Large intestine (tissue), 3 donors: ENCODE measurements around the gene COMTD1. TPM values are rescaled to one million over a fixed set of nuclear protein-coding genes. Genes with fewer than 3 reads are reported as not detected.

Experiments
- DNase-seq, 2 donors: peaks; one replicate each; pipeline versions ENCODE4 v3.0.0 to v3.0.0-alpha.2; 2013
- H3K27ac ChIP-seq: one replicate; pipeline ENCODE4 v1.5.1; 2013; ENCODE audit warnings: low read length
- H3K27me3 ChIP-seq: 2 replicates; pipeline ENCODE4 v1.6.1; 2013; ENCODE audit warnings: low read length; ENCODE audit not compliant: control insufficient read depth, insufficient read depth
- H3K36me3 ChIP-seq: 2 replicates; pipeline ENCODE4 v1.6.1; 2013; ENCODE audit warnings: low read length; ENCODE audit not compliant: control insufficient read depth, insufficient read depth
- H3K4me1 ChIP-seq: one replicate; pipeline ENCODE4 v1.6.1; 2013; ENCODE audit warnings: low read length; ENCODE audit not compliant: control insufficient read depth, insufficient read depth
- H3K4me3 ChIP-seq: one replicate; pipeline ENCODE4 v1.5.1; 2013; ENCODE audit warnings: low read length
- H3K9me3 ChIP-seq: one replicate; pipeline ENCODE4 v1.6.1; 2013; ENCODE audit warnings: mild to moderate bottlenecking, low read depth, low read length, moderate library complexity; ENCODE audit not compliant: control insufficient read depth
- WGBS: methylation state at CpG from one replicate; pipeline ENCODE4 v1.1.5; 2013; ENCODE audit warnings: low lambda C conversion rate; ENCODE audit not compliant: insufficient coverage; 5-methylcytosine and 5-hydroxymethylcytosine counted together
- polyA plus RNA-seq: library from polyadenylated mRNA; unstranded; fragments of 120-200 nt; gene quantifications from one replicate; pipeline ENCODE4 v1.2.1, GENCODE V29; 2013

The COMTD1 gene
- polyA plus RNA-seq, 1 donor, result 34.2 TPM

- Histone ChIP-seq H3K9me3 (peaks cover 3% of the 10 kb centered on the region), H3K27ac (peak overlapping the region; percentile 77), H3K27me3 (no peaks in the 10 kb centered on the region), H3K4me1 (peaks cover 35% of the 10 kb centered on the region), H3K36me3 (peaks cover 23% of the 10 kb centered on the region), H3K4me3 (peak overlapping the region; percentile 70)
- DNase-seq, result peak in 1 of 2 donors; percentile 58
- WGBS, result no CpG with 5 or more reads among the region's 62 CpGs
Observed at GRCh38 chr10:75234683-75235374, 928 bp downstream of the COMTD1 start.

DNA sequence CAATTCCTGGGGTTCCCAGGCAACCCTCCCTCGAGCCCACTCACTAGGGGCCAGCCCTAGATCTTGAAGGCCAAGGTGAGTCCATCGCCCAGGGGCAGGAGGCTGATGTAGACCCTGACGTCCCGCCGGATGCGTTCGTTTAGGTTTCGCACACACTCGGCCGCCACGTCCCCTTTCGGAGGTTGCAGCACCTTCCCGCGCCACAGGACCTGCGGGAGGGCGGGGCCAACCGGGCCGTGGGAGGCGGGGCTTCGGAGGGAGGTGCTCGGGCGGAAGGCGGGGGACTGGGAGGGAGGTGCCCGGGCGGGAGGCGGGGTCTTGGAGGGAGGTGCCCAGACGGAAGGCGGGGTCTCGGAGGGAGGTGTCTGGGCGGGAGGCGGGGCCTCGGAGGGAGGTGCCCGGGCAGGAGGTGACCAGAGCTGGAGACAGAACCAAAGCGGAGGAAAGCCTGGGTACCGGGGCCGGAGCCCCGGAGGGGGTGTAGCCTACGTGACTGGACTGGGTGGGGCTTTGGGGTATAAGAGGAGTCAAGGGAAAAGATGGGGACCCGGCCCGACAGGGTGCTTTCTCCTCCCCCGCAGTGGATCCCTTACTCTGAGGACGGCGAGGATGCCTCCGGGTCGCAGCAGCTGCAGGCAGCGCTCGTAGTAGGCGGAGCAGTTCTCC, 1.6 kb downstream of the COMTD1 start:
- WGBS, result no CpG with 5 or more reads among the region's 48 CpGs
- peak; percentile 94 to 95 for DNase-seq
- peaks cover 30% of the 10 kb centered on the region for H3K4me1 ChIP-seq
- H3K36me3 ChIP-seq, result peaks cover 24% of the 10 kb centered on the region
- H3K4me3 ChIP-seq, result peak overlapping the region; percentile 70
- H3K27ac ChIP-seq, result peak overlapping the region; percentile 77
- peaks cover 3% of the 10 kb centered on the region for H3K9me3 ChIP-seq
- no peaks in the 10 kb centered on the region for H3K27me3 ChIP-seq

GRCh38 chr10:75233444-75234016, 2.2 kb downstream of the COMTD1 start:
- Histone ChIP-seq H3K27ac (peak overlapping the region; percentile 32), H3K27me3 (no peaks in the 10 kb centered on the region), H3K4me3 (peak overlapping the region; percentile 36), H3K4me1 (peaks cover 30% of the 10 kb centered on the region), H3K9me3 (peaks cover 3% of the 10 kb centered on the region), H3K36me3 (peaks cover 30% of the 10 kb centered on the region)
- no CpG with 5 or more reads among the region's 14 CpGs for WGBS
- DNase-seq, result no peak

GRCh38 chr10:75231672-75232581, 3.8 kb downstream of the COMTD1 start:
- Histone ChIP-seq H3K4me3 (no peak overlapping the region), H3K4me1 (peaks cover 17% of the 10 kb centered on the region), H3K27ac (no peak overlapping the region), H3K9me3 (peaks cover 3% of the 10 kb centered on the region), H3K36me3 (peaks cover 39% of the 10 kb centered on the region), H3K27me3 (no peaks in the 10 kb centered on the region)
- no peak for DNase-seq
- WGBS, result 67% methylated on average over 1 of the region's 4 CpGs

- Histone ChIP-seq H3K9me3 (peaks cover 3% of the 10 kb centered on the region), H3K27ac (no peak overlapping the region), H3K4me1 (peaks cover 13% of the 10 kb centered on the region), H3K4me3 (no peak overlapping the region), H3K36me3 (peaks cover 46% of the 10 kb centered on the region), H3K27me3 (no peaks in the 10 kb centered on the region)
- WGBS, result 17% methylated on average over 1 of the region's 5 CpGs
- DNase-seq, result peak; percentile 77 to 85
Observed at GRCh38 chr10:75230600-75231038, 5.1 kb downstream of the COMTD1 start.

- peaks cover 49% of the 10 kb centered on the region for H3K36me3 ChIP-seq
- peaks cover 16% of the 10 kb centered on the region for H3K4me1 ChIP-seq
- H3K27ac ChIP-seq, result no peak overlapping the region
- peaks cover 3% of the 10 kb centered on the region for H3K9me3 ChIP-seq
- no peak for DNase-seq
- no peak overlapping the region for H3K4me3 ChIP-seq
- H3K27me3 ChIP-seq, result no peaks in the 10 kb centered on the region
- no CpG with 5 or more reads among the region's 3 CpGs for WGBS
Observed at GRCh38 chr10:75229971-75230370, 5.8 kb downstream of the COMTD1 start.

GRCh38 chr10:75228834-75229233, 6.9 kb downstream of the COMTD1 start:
- H3K4me3 ChIP-seq, result no peak overlapping the region
- H3K27ac ChIP-seq, result no peak overlapping the region
- no CpG with 5 or more reads among the region's 4 CpGs for WGBS
- H3K9me3 ChIP-seq, result no peaks in the 10 kb centered on the region
- peaks cover 52% of the 10 kb centered on the region for H3K36me3 ChIP-seq
- no peak for DNase-seq
- H3K27me3 ChIP-seq, result no peaks in the 10 kb centered on the region
- H3K4me1 ChIP-seq, result peaks cover 14% of the 10 kb centered on the region

DNA sequence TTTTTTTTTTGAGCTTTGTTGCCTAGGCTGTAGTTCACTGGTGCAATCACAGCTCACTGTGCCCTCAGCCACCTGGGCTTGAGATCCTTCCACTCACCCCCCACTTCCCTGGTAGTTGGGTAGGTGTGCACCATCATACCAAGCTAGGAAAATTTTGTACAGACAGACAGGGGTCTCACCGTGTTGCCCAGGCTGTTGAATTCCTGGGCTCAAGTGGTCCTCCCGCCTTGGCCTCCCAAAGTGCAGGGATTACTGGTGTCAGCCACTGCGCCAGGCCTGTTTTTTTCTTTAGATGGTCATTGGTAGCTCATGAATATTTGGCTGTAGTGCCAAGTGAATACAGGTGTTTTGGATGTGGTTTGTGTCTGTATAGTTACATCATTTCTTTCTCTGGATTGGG, 7.5 kb downstream of the COMTD1 start:
- Histone ChIP-seq H3K4me3 (no peak overlapping the region), H3K27me3 (no peaks in the 10 kb centered on the region), H3K27ac (no peak overlapping the region), H3K9me3 (no peaks in the 10 kb centered on the region), H3K4me1 (peaks cover 14% of the 10 kb centered on the region), H3K36me3 (peaks cover 54% of the 10 kb centered on the region)
- no CpG with 5 or more reads among the region's 3 CpGs for WGBS
- no peak for DNase-seq

DNA sequence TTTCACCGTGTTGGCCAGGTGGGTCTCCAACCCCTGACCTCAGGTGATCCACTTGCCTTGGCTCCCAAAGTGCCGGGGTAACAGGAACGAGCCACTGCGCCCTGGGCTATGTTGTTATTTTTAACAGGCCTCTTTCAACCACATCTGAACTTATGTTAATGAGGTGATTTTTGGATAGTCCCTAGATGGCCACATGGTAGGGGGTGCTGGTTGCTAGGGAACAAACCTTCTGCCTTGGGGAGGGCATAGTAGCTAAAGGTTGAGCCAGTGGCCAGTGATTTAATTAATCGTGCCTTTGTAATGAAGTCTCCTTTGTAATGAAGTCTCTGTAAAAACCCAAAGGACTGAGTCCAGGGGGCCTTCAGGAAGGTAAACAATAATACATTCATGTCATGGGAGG, 9.1 kb downstream of the COMTD1 start:
- Histone ChIP-seq H3K27ac (no peak overlapping the region), H3K9me3 (no peaks in the 10 kb centered on the region), H3K4me1 (peaks cover 14% of the 10 kb centered on the region), H3K4me3 (no peak overlapping the region), H3K27me3 (no peaks in the 10 kb centered on the region), H3K36me3 (peaks cover 58% of the 10 kb centered on the region)
- no CpG with 5 or more reads among the region's 5 CpGs for WGBS
- DNase-seq, result no peak

DNA sequence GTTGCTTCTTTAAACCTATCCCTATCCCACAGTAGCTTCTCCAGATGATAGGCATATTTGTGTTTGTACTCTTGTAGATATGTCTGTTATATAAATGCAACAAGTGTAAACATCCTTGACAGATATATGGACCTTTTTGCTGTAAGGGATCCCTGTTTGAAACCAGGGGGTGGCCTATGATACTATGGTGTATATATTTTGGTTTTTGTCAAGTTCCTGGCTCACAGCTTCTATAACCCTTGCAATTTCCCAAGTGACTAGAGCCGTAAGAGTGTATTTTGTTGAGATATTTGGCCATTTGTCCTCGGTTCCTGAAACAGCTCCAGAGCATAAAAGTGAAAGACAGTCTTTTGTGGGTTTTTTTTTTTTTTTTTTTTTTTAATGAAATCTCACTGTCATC, 9.7 kb downstream of the COMTD1 start:
- peaks cover 14% of the 10 kb centered on the region for H3K4me1 ChIP-seq
- H3K9me3 ChIP-seq, result no peaks in the 10 kb centered on the region
- WGBS, result no CpG with 5 or more reads among the region's 2 CpGs
- H3K27ac ChIP-seq, result no peak overlapping the region
- H3K36me3 ChIP-seq, result peaks cover 57% of the 10 kb centered on the region
- no peaks in the 10 kb centered on the region for H3K27me3 ChIP-seq
- no peak for DNase-seq
- H3K4me3 ChIP-seq, result no peak overlapping the region
